Body of pancreas (tissue), 4 donors: Measurements from ENCODE around the gene TREML1. TPM values are rescaled to one million over a fixed set of nuclear protein-coding genes. Genes with fewer than 3 reads are reported as not detected.

Source experiments
- ATAC-seq: fragments of 150-250 bp; one replicate; pipeline ENCODE4 v1.9.1; 2016
- DNase-seq, 4 donors: peaks; one replicate each; pipeline ENCODE4 v3.0.0-alpha.2; 2019
- H3K27ac ChIP-seq, 4 donors: fragments of 200-600 bp; sonication (generic); 1 replicate in 3 of 4; 2 replicates in 1 of 4; pipeline versions ENCODE4 v1.5.1 to v1.6.1; 2016 to 2019; ENCODE audit warnings: mild to moderate bottlenecking in 1 of 4, mixed read lengths in 1 of 4, moderate library complexity in 1 of 4
- H3K27me3 ChIP-seq, 2 donors: fragments of 200-600 bp; sonication (generic); one replicate each; pipeline ENCODE4 v1.6.0; 2016; ENCODE audit warnings: mild to moderate bottlenecking in 1 of 2
- H3K36me3 ChIP-seq, 2 donors: fragments of 200-600 bp; sonication (generic); replicated peaks in 1 of 2; 2 replicates each; pipeline ENCODE4 v1.5.1; 2016; ENCODE audit warnings: low read depth in 2 of 2; ENCODE audit not compliant: insufficient read depth in 1 of 2
- H3K4me1 ChIP-seq: fragments of 200-600 bp; sonication (generic); one replicate; pipeline ENCODE4 v1.6.0; 2016
- H3K4me3 ChIP-seq, 2 donors: fragments of 200-600 bp; sonication (generic); 1 replicate in 1 of 2; 2 replicates in 1 of 2; pipeline ENCODE4 v1.5.1; 2016 to 2019
- H3K9me3 ChIP-seq, 3 donors: fragments of 200-600 bp; sonication (generic); 1 replicate in 2 of 3; 2 replicates in 1 of 3; pipeline ENCODE4 v1.5.1; 2016
- POLR2A ChIP-seq, 3 donors: fragments of 450-650 bp; IDR thresholded peaks; one replicate each; pipeline ENCODE4 v1.6.1; 2016; ENCODE audit warnings: antibody characterized with exemption in 3 of 3, mild to moderate bottlenecking in 2 of 3
- WGBS, 2 donors: methylation state at CpG; one replicate each; pipeline ENCODE4 v1.1.5; 2017; 5-methylcytosine and 5-hydroxymethylcytosine counted together
- intact Hi-C: fragments of 100-400 bp; cut with DNase I; formaldehyde crosslinking; loops from one replicate; pipeline ENCODE4 v1.15.1; 2023
- total RNA-seq, 2 donors: library from RNA; depleted of rRNA; stranded (reverse); fragments of >200 nt; gene quantifications; one replicate each; pipeline ENCODE4 v1.1.0, GENCODE V29; 2016
- TF ChIP-seq, protein P1 (sequence below), 7 experiments: fragments of 450-650 bp in 4 of 7; fragments of 200-600 bp in 3 of 7; sonication (generic) in 3 of 7; IDR thresholded peaks; one replicate each; pipeline ENCODE4 v1.5.1; 2016 to 2019; ENCODE audit warnings: antibody characterized with exemption in 7 of 7

The TREML1 gene
- total RNA-seq, 2 donors from 2014 or later = not detected

DNA sequence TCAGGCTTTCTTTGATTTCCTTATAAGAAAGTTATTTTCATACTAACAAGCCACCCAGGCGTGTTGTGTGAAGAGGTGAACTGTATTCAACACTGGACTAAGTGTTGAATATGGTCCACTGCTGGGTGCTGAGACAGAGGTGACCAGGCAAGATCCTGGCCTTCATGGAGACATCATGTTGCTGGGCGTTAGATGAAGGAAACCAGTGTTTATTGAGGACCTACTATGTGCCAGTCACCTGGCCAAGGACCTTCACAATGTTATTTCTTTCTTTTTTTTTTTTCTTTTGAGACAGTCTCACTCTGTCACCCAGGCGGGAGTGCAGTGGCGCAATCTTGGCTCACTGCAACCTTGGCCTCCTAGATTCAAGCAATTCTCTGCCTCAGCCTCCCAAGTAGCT, 1.9 kb upstream of the TREML1 start:
- Histone ChIP-seq H3K4me3 (no peak overlapping the region), H3K36me3 (no peaks in the 10 kb centered on the region), H3K9me3 (no peaks in the 10 kb centered on the region), H3K4me1 (no peaks in the 10 kb centered on the region), H3K27me3 (no peaks in the 10 kb centered on the region), H3K27ac (no peak overlapping the region)
- intact Hi-C loops = no loop called here
- 81 to 89% methylated on average over 4 of the region's 4 CpGs for WGBS, 2 donors
- DNase-seq = no peak
- no peak for ATAC-seq
- TF ChIP-seq, protein P1, sequence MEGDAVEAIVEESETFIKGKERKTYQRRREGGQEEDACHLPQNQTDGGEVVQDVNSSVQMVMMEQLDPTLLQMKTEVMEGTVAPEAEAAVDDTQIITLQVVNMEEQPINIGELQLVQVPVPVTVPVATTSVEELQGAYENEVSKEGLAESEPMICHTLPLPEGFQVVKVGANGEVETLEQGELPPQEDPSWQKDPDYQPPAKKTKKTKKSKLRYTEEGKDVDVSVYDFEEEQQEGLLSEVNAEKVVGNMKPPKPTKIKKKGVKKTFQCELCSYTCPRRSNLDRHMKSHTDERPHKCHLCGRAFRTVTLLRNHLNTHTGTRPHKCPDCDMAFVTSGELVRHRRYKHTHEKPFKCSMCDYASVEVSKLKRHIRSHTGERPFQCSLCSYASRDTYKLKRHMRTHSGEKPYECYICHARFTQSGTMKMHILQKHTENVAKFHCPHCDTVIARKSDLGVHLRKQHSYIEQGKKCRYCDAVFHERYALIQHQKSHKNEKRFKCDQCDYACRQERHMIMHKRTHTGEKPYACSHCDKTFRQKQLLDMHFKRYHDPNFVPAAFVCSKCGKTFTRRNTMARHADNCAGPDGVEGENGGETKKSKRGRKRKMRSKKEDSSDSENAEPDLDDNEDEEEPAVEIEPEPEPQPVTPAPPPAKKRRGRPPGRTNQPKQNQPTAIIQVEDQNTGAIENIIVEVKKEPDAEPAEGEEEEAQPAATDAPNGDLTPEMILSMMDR (IDR thresholded peaks at IDR 0.05) = no peak
- no peak for TF ChIP-seq POLR2A (IDR thresholded peaks at IDR 0.05)

DNA sequence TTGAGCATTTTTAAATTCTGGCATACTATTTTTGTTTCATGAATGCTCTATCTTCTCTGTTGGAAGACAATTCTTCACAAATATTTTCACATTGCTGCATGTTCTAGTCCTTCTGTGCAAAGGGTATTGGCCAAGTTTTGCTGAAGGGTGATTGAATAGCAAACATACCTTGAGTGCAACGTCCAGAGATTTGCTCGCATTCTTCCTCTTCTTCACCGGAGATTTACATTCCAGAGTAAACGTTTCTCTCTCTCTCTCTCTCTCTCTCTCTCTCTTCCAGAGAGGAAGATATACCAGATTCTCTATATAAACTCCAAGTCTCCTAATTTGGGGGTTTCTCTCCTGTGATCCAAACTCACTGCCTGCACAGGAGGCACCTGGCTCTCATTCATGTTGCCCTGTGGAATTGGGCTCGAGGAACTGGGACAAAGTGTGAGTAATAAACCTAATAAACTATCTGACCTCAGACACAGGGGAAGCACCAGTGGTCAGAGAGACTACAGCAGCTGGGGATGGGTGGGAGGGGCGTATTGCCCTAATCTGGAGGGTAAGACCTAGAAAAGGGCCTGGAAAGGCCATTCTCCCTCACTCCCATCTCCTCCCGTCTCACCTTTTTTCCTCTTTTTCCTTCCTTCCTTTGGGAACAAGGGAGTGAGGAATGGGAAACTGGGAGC, 1.1 kb upstream of the TREML1 start:
- Histone ChIP-seq H3K27me3 (no peaks in the 10 kb centered on the region), H3K36me3 (no peaks in the 10 kb centered on the region), H3K4me3 (no peak overlapping the region), H3K27ac (no peak overlapping the region), H3K4me1 (no peaks in the 10 kb centered on the region), H3K9me3 (no peaks in the 10 kb centered on the region)
- intact Hi-C loops = no loop called here
- WGBS, 2 donors = 39 to 43% methylated on average over 7 of the region's 7 CpGs
- no peak for TF ChIP-seq POLR2A (IDR thresholded peaks at IDR 0.05)
- TF ChIP-seq, protein P1 (IDR thresholded peaks at IDR 0.05) = no peak
- no peak for DNase-seq
- no peak for ATAC-seq

DNA sequence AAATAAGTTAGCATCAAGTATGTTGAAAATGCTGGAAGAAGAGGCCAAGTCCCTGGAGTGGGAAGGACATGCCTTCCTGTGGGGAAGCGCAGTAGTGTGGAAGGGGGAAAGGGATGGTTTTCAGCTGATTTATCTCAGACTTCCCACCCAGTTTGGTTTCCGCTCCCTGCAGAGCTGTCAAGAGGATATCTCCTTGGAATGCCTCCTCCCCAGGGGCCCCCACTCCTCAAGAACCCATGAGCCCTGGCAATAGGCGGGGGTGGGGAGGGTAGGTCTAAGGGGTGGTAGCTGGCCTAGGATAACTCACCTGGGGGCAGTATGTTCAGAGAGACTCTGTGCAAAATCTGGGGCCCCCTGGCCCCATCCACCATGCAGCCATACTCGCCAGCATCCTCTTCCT, 696 bp downstream of the TREML1 start:
- no peak overlapping the region for H3K27ac ChIP-seq
- no peaks in the 10 kb centered on the region for H3K4me1 ChIP-seq
- H3K4me3 ChIP-seq = no peak overlapping the region
- 81 to 84% methylated on average over 4 of the region's 4 CpGs for WGBS, 2 donors
- no peaks in the 10 kb centered on the region for H3K36me3 ChIP-seq
- DNase-seq (no peak), ATAC-seq (no peak)
- intact Hi-C loops = no loop called here
- no peak for TF ChIP-seq POLR2A (IDR thresholded peaks at IDR 0.05)
- TF ChIP-seq, protein P1 (IDR thresholded peaks at IDR 0.05) = no peak
- no peaks in the 10 kb centered on the region for H3K9me3 ChIP-seq
- no peaks in the 10 kb centered on the region for H3K27me3 ChIP-seq

DNA sequence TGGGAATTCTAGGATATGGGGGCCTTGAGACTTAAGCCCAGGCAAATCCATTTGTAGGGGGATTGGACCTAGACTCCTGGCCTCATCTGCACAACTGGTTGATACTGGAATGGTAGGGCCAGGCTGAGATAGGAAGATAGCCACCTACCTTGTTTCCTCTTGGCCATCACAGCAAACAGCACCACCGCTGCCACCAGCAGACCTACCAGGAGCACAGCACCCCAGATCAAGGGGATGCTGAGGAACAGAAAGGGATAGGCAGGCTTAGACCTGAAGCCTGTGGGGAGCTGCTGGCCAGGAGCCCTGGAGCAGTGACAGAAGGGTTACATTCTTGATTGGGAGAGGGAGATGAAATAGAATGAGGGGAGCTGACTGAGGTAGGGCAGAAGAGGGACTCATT, 3.5 kb downstream of the TREML1 start:
- Histone ChIP-seq H3K27me3 (no peaks in the 10 kb centered on the region), H3K36me3 (no peaks in the 10 kb centered on the region), H3K27ac (no peak overlapping the region), H3K4me1 (no peaks in the 10 kb centered on the region), H3K4me3 (no peak overlapping the region), H3K9me3 (no peaks in the 10 kb centered on the region)
- ATAC-seq (no peak), DNase-seq (no peak)
- TF ChIP-seq, protein P1 (IDR thresholded peaks at IDR 0.05) = no peak
- TF ChIP-seq POLR2A (IDR thresholded peaks at IDR 0.05) = no peak
- 79% methylated on average over 1 of the region's 1 CpG; no CpG with 5 or more reads in 1 of the 2 donors for whole genome bisulfite sequencing, 2 donors
- intact Hi-C loops = no loop called here

DNA sequence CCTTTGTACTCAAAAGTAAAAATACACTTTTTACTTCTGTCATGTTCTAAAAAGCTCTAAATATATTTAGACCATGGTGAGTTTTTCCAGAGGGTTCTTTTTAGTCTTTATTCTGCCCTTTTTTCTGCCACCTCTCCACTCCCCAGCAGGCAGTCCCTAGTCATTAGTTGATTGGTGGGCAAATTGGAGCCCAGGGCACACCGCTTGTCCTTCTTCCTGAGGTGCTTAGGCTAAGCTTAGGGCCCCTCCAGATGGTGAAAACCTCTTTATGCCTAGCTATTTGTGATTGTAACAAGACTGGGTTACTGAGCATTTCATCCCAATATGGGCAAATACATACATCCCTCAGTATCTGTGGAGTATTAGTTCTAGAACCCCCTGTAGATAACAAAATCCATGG, 6.2 kb downstream of the TREML1 start:
- ATAC-seq = no peak
- TF ChIP-seq POLR2A (IDR thresholded peaks at IDR 0.05) = no peak
- TF ChIP-seq, protein P1 (IDR thresholded peaks at IDR 0.05) = no peak
- WGBS, 2 donors = 89 to 100% methylated on average over 1 of the region's 1 CpG

More for the DNA sequence above, 6.2 kb downstream of the TREML1 start:
- Histone ChIP-seq H3K4me3 (no peak overlapping the region), H3K4me1 (no peaks in the 10 kb centered on the region), H3K27ac (no peak overlapping the region), H3K36me3 (no peaks in the 10 kb centered on the region), H3K27me3 (no peaks in the 10 kb centered on the region), H3K9me3 (no peaks in the 10 kb centered on the region)
- DNase-seq = no peak
- intact Hi-C loops = no loop called here
